ENCODE data around the gene PELI1.
"Not testable (repeated sequence)": the region's sequence is repeated elsewhere in the genome, so short reads cannot be mapped to it uniquely, and the experiment has no call there.

The PELI1 gene

GRCh38 chr2:64093341-64093740 lies 50.9 kb downstream of the PELI1 start:
- H3K27me3 Mint-ChIP-seq: no peaks in the 10 kb centered on the region
- no peak overlapping the region for H3K4me3 Mint-ChIP-seq
- H3K4me1 Mint-ChIP-seq: peaks cover 20% of the 10 kb centered on the region
- H3K9me3 Mint-ChIP-seq: peaks cover 0 to 8% of the 10 kb centered on the region in 2 donors
- no peak overlapping the region for H3K27ac Mint-ChIP-seq
- DNase-seq: no peak
- ATAC-seq: no peak

GRCh38 chr2:64092502-64092901 lies 51.7 kb downstream of the PELI1 start:
- ATAC-seq (no peak), DNase-seq (no peak)
- Mint-ChIP-seq H3K9me3 (peaks cover 0 to 8% of the 10 kb centered on the region in 2 donors), H3K27ac (no peak overlapping the region), H3K27me3 (no peaks in the 10 kb centered on the region), H3K4me3 (no peak overlapping the region), H3K4me1 (peaks cover 20% of the 10 kb centered on the region)

- ATAC-seq: peak; percentile 39
- H3K4me1 Mint-ChIP-seq: peaks cover 27% of the 10 kb centered on the region
- no peak for DNase-seq
- no peak overlapping the region for H3K4me3 Mint-ChIP-seq
- no peaks in the 10 kb centered on the region for H3K9me3 Mint-ChIP-seq
- H3K27ac Mint-ChIP-seq: no peak overlapping the region
- H3K27me3 Mint-ChIP-seq: no peaks in the 10 kb centered on the region
Measured at GRCh38 chr2:64090264-64090663, 54.0 kb downstream of the PELI1 start.

- peaks cover 24% of the 10 kb centered on the region for H3K4me1 Mint-ChIP-seq
- no peaks in the 10 kb centered on the region for H3K9me3 Mint-ChIP-seq
- DNase-seq (no peak), ATAC-seq (no peak)
- no peak overlapping the region for H3K4me3 Mint-ChIP-seq
- H3K27me3 Mint-ChIP-seq: no peaks in the 10 kb centered on the region
- H3K27ac Mint-ChIP-seq: peak overlapping the region in 1 of 2 donors; percentile 45
Measured at GRCh38 chr2:64086347-64087082, 57.7 kb downstream of the PELI1 start.

GRCh38 chr2:64085936-64086335 lies 58.3 kb downstream of the PELI1 start:
- H3K4me1 Mint-ChIP-seq: peaks cover 18% of the 10 kb centered on the region
- DNase-seq: no peak
- no peak overlapping the region for H3K27ac Mint-ChIP-seq
- H3K4me3 Mint-ChIP-seq: no peak overlapping the region
- H3K9me3 Mint-ChIP-seq: no peaks in the 10 kb centered on the region
- no peaks in the 10 kb centered on the region for H3K27me3 Mint-ChIP-seq
- ATAC-seq: no peak

- DNase-seq (no peak), ATAC-seq (no peak)
- no peaks in the 10 kb centered on the region for H3K9me3 Mint-ChIP-seq
- H3K27ac Mint-ChIP-seq: no peak overlapping the region
- no peaks in the 10 kb centered on the region for H3K27me3 Mint-ChIP-seq
- H3K4me3 Mint-ChIP-seq: no peak overlapping the region
- no peaks in the 10 kb centered on the region for H3K4me1 Mint-ChIP-seq
Measured at GRCh38 chr2:64081046-64081445, 63.2 kb downstream of the PELI1 start.

- H3K9me3 Mint-ChIP-seq: no peaks in the 10 kb centered on the region
- no peaks in the 10 kb centered on the region for H3K27me3 Mint-ChIP-seq
- ATAC-seq: no peak
- H3K4me3 Mint-ChIP-seq: no peak overlapping the region
- no peaks in the 10 kb centered on the region for H3K4me1 Mint-ChIP-seq
- no peak for DNase-seq
- H3K27ac Mint-ChIP-seq: no peak overlapping the region
Measured at GRCh38 chr2:64080179-64080578, 64.0 kb downstream of the PELI1 start.

GRCh38 chr2:64079688-64080087 lies 64.5 kb downstream of the PELI1 start:
- not testable (repeated sequence) for H3K9me3 Mint-ChIP-seq, ATAC-seq, DNase-seq, H3K27ac Mint-ChIP-seq, H3K4me3 Mint-ChIP-seq, H3K27me3 Mint-ChIP-seq, H3K4me1 Mint-ChIP-seq

GRCh38 chr2:64076828-64077227 lies 67.4 kb downstream of the PELI1 start:
- H3K9me3 Mint-ChIP-seq, H3K4me3 Mint-ChIP-seq, H3K4me1 Mint-ChIP-seq, DNase-seq, H3K27me3 Mint-ChIP-seq, H3K27ac Mint-ChIP-seq, ATAC-seq: not testable (repeated sequence)

- H3K27me3 Mint-ChIP-seq, H3K4me1 Mint-ChIP-seq, DNase-seq, H3K4me3 Mint-ChIP-seq, H3K9me3 Mint-ChIP-seq, H3K27ac Mint-ChIP-seq, ATAC-seq: not testable (repeated sequence)
Measured at GRCh38 chr2:64074616-64075015, 69.6 kb downstream of the PELI1 start.

GRCh38 chr2:64067326-64067725 lies 76.9 kb downstream of the PELI1 start:
- ATAC-seq: no peak
- peaks cover 30% of the 10 kb centered on the region for H3K4me1 Mint-ChIP-seq
- H3K9me3 Mint-ChIP-seq: peaks cover 0 to 3% of the 10 kb centered on the region in 2 donors
- H3K4me3 Mint-ChIP-seq: no peak overlapping the region
- no peak for DNase-seq
- no peaks in the 10 kb centered on the region for H3K27me3 Mint-ChIP-seq
- no peak overlapping the region for H3K27ac Mint-ChIP-seq

- peak overlapping the region in 1 of 2 donors; percentile 15 for H3K27ac Mint-ChIP-seq
- DNase-seq: no peak
- H3K9me3 Mint-ChIP-seq: peaks cover 0 to 3% of the 10 kb centered on the region in 2 donors
- no peak overlapping the region for H3K4me3 Mint-ChIP-seq
- peaks cover 30% of the 10 kb centered on the region for H3K4me1 Mint-ChIP-seq
- H3K27me3 Mint-ChIP-seq: no peaks in the 10 kb centered on the region
- ATAC-seq: no peak
Measured at GRCh38 chr2:64065516-64065915, 78.7 kb downstream of the PELI1 start.

- DNase-seq: no peak
- peak overlapping the region; percentile 10 to 54 for H3K27ac Mint-ChIP-seq
- peaks cover 30% of the 10 kb centered on the region for H3K4me1 Mint-ChIP-seq
Measured at GRCh38 chr2:64063924-64064331, 80.3 kb downstream of the PELI1 start.

GRCh38 chr2:64063454-64063853 lies 80.8 kb downstream of the PELI1 start:
- H3K4me3 Mint-ChIP-seq: no peak overlapping the region
- no peaks in the 10 kb centered on the region for H3K27me3 Mint-ChIP-seq
- ATAC-seq (no peak), DNase-seq (no peak)
- peaks cover 30% of the 10 kb centered on the region for H3K4me1 Mint-ChIP-seq
- peaks cover 0 to 3% of the 10 kb centered on the region in 2 donors for H3K9me3 Mint-ChIP-seq
- H3K27ac Mint-ChIP-seq: no peak overlapping the region

More at GRCh38 chr2:64063924-64064331, 80.3 kb downstream of the PELI1 start:
- peaks cover 0 to 3% of the 10 kb centered on the region in 2 donors for H3K9me3 Mint-ChIP-seq
- ATAC-seq: no peak
- H3K4me3 Mint-ChIP-seq: no peak overlapping the region
- H3K27me3 Mint-ChIP-seq: no peaks in the 10 kb centered on the region

- peaks cover 0 to 3% of the 10 kb centered on the region in 2 donors for H3K9me3 Mint-ChIP-seq
- no peaks in the 10 kb centered on the region for H3K27me3 Mint-ChIP-seq
- no peak overlapping the region for H3K27ac Mint-ChIP-seq
- H3K4me1 Mint-ChIP-seq: peaks cover 30% of the 10 kb centered on the region
- DNase-seq (no peak), ATAC-seq (peak; percentile 48)
- no peak overlapping the region for H3K4me3 Mint-ChIP-seq
Measured at GRCh38 chr2:64062840-64063239, 81.4 kb downstream of the PELI1 start.

- no peaks in the 10 kb centered on the region for H3K9me3 Mint-ChIP-seq
Measured at GRCh38 chr2:64059270-64059669, 85.0 kb downstream of the PELI1 start.

GRCh38 chr2:64056021-64056420 lies 88.2 kb downstream of the PELI1 start:
- ATAC-seq (no peak), DNase-seq (no peak)
- H3K4me3 Mint-ChIP-seq: no peak overlapping the region
- peak overlapping the region in 1 of 2 donors; percentile 50 for H3K27ac Mint-ChIP-seq
- H3K9me3 Mint-ChIP-seq: no peaks in the 10 kb centered on the region
- peaks cover 42% of the 10 kb centered on the region for H3K4me1 Mint-ChIP-seq
- H3K27me3 Mint-ChIP-seq: no peaks in the 10 kb centered on the region

More at GRCh38 chr2:64059270-64059669, 85.0 kb downstream of the PELI1 start:
- Mint-ChIP-seq H3K27ac (no peak overlapping the region), H3K4me1 (peaks cover 29% of the 10 kb centered on the region), H3K4me3 (no peak overlapping the region), H3K27me3 (no peaks in the 10 kb centered on the region)
- ATAC-seq (no peak), DNase-seq (no peak)
